ENCODE measurements around the gene HACL1.

Gene HACL1

GRCh38 chr3:15523660-15524417 lies 77.5 kb downstream of the HACL1 start:
- no peak for DNase-seq (ENCODE audit: low read depth)

GRCh38 chr3:15522016-15522415 lies 79.4 kb downstream of the HACL1 start:
- no peak for DNase-seq (ENCODE audit: low read depth)

- no peak for DNase-seq (ENCODE audit: low read depth)
Measured at GRCh38 chr3:15521573-15521965, 79.8 kb downstream of the HACL1 start, which contains the start of gene COLQ. Gene COLQ (minus strand): TSS chr3:15521706. CDS start chr3:15521625, 81 bp downstream.

- no peak for DNase-seq (ENCODE audit: low read depth)
Measured at GRCh38 chr3:15520804-15521572, 80.4 kb downstream of the HACL1 start.

- DNase-seq (ENCODE audit: low read depth): no peak
Measured at GRCh38 chr3:15520185-15520584, 81.2 kb downstream of the HACL1 start.

GRCh38 chr3:15519096-15519495 lies 82.3 kb downstream of the HACL1 start:
- no peak for DNase-seq (ENCODE audit: low read depth)

- DNase-seq (ENCODE audit: low read depth): no peak
Measured at GRCh38 chr3:15514663-15515340, 86.6 kb downstream of the HACL1 start.

GRCh38 chr3:15513810-15514662 lies 87.3 kb downstream of the HACL1 start:
- no peak for DNase-seq (ENCODE audit: low read depth)

GRCh38 chr3:15513116-15513515 lies 88.3 kb downstream of the HACL1 start:
- no peak for DNase-seq (ENCODE audit: low read depth)

GRCh38 chr3:15512166-15512565 lies 89.2 kb downstream of the HACL1 start:
- no peak for DNase-seq (ENCODE audit: low read depth)

- no peak for DNase-seq (ENCODE audit: low read depth)
Measured at GRCh38 chr3:15511156-15511555, 90.2 kb downstream of the HACL1 start.
